Measurements from ENCODE around the gene HTATIP2. TPM values are rescaled to one million over a fixed set of nuclear protein-coding genes. Genes with fewer than 3 reads are reported as not detected.

Gene HTATIP2
- total and polyA plus RNA-seq, 2 of the 4 experiments (the other 2 are of a cell fraction) = 7.2 to 11.6 TPM

- H3K4ac ChIP-seq (ENCODE audit: low read depth, low read length) = no peak overlapping the region
- ChIA-PET CTCF (no interaction called here), POLR2A (ENCODE audit: unreplicated experiment) (no interaction called here)
- H3K36me3 ChIP-seq (ENCODE audit: control insufficient read depth, insufficient read depth, low read length) = peaks cover 6% of the 10 kb centered on the region
- no TSS peak for BruUV-seq (replicated peaks)
- H2AK9ac ChIP-seq (replicated peaks; ENCODE audit: low read depth, low read length, poor library complexity) = no peak overlapping the region
- ATAC-seq (ENCODE audit: low read depth) (no peak; the same call in 1 of the 2 replicates), DNase-seq (peak; percentile 37)
- H4K8ac ChIP-seq (ENCODE audit: low read depth in 2 of 2, low read length in 2 of 2) = no peak overlapping the region
- peaks cover 3% of the 10 kb centered on the region for H3K4me1 ChIP-seq (ENCODE audit: control insufficient read depth, insufficient read depth, low read length)
- no peak overlapping the region for H3K9ac ChIP-seq (ENCODE audit: low read depth, low read length)
- H2AFZ ChIP-seq (replicated peaks; ENCODE audit: low read length, poor library complexity) = no peak overlapping the region
- 100% methylated on average over 1 of the region's 9 CpGs; no CpG with 5 or more reads in 1 of the 2 experiments for WGBS, 2 experiments (ENCODE audit: extremely low coverage in 2 of 2, insufficient read length in 1 of 2)
- dilution Hi-C loops (cut with HindIII; ENCODE audit: low sequenced_read_pairs, unreplicated experiment) = no loop called here
- H2BK20ac ChIP-seq (ENCODE audit: low read depth, low read length) = no peak overlapping the region
- intact Hi-C loops (cut with micrococcal nuclease) = no loop called here
- no peak overlapping the region for H2BK15ac ChIP-seq (ENCODE audit: low read depth, low read length)
- no peak overlapping the region for H3K23ac ChIP-seq (ENCODE audit: low read depth, low read length)
- H3K56ac ChIP-seq (ENCODE audit: extremely low read depth, insufficient read depth, low read length) = no peak overlapping the region
- H2AK5ac ChIP-seq (ENCODE audit: low read depth, low read length) = no peak overlapping the region
- no peak overlapping the region for H3K18ac ChIP-seq (ENCODE audit: low read depth, low read length)
- H3K4me2 ChIP-seq (ENCODE audit: low read depth, low read length) = no peak overlapping the region
- H3K27me3 ChIP-seq (ENCODE audit: control insufficient read depth, insufficient read depth, low read length) = no peaks in the 10 kb centered on the region
- no peak for TF ChIP-seq USF2 (IDR thresholded peaks at IDR 0.05; ENCODE audit: low read depth, low read length)
- no peak overlapping the region for H4K5ac ChIP-seq (ENCODE audit: low read depth, low read length)
- no peaks in the 10 kb centered on the region for H3K9me3 ChIP-seq (ENCODE audit: control insufficient read depth, insufficient read depth, low read length)
- no peak overlapping the region for H4K91ac ChIP-seq (ENCODE audit: insufficient read depth, low read depth, low read length)
- no peaks in the 10 kb centered on the region for H4K20me1 ChIP-seq (ENCODE audit: insufficient read depth, low read length)
- H2BK120ac ChIP-seq (ENCODE audit: low read depth, low read length) = no peak overlapping the region
- no peak overlapping the region for H3K4me3 ChIP-seq (ENCODE audit: insufficient read depth, low read depth, low read length)
- H2BK5ac ChIP-seq (ENCODE audit: low read depth, low read length, poor library complexity, severe bottlenecking) = no peak overlapping the region
- in situ Hi-C loops (cut with MboI; ENCODE audit: low sequenced_read_pairs) = loop anchor here (25.0 kb wide), 1 partner anchor 438 kb away; no protein-coding TSS in a partner anchor
- H3K9me1 ChIP-seq (ENCODE audit: insufficient read depth, low read length) = no peaks in the 10 kb centered on the region; the same call in 1 of the 2 replicates
- no peak overlapping the region for H3K27ac ChIP-seq (ENCODE audit: insufficient read depth, low read length)
- H3K79me1 ChIP-seq (ENCODE audit: low read depth in 1 of 2, low read length in 2 of 2) = peaks cover 0 to 3% of the 10 kb centered on the region in 2 experiments; a peak in 3 of 4 replicates
- no peak overlapping the region for H3K14ac ChIP-seq (replicated peaks; ENCODE audit: low read depth, low read length)
Measured at GRCh38 chr11:20374741-20375300, 11.3 kb downstream of the HTATIP2 start.

All from IMR-90 (cell line).